Esophagus muscularis mucosa (tissue), 4 donors: ENCODE data around the gene H6PD. TPM values are rescaled to one million over a fixed set of nuclear protein-coding genes. Genes with fewer than 3 reads are reported as not detected.

ENCODE experiments used
- DNase-seq: peaks from one replicate; pipeline ENCODE4 v3.0.0-alpha.2; 2017; ENCODE audit errors: extremely low spot score
- H3K27ac ChIP-seq, 4 donors: fragments of 200-600 bp; sonication (generic); replicated peaks in 1 of 4; 1 replicate in 3 of 4; 2 replicates in 1 of 4; pipeline ENCODE4 v1.5.1; 2016 to 2019; ENCODE audit warnings: mild to moderate bottlenecking in 1 of 4
- H3K27me3 ChIP-seq, 4 donors: fragments of 200-600 bp; sonication (generic); one replicate each; pipeline versions ENCODE4 v1.5.1 to v1.6.0; 2016 to 2019
- H3K36me3 ChIP-seq, 4 donors: fragments of 200-600 bp; sonication (generic); one replicate each; pipeline ENCODE4 v1.5.1; 2016 to 2019
- H3K4me1 ChIP-seq, 4 donors: fragments of 200-600 bp; sonication (generic); one replicate each; pipeline ENCODE4 v1.5.1; 2016 to 2019
- H3K4me3 ChIP-seq, 4 donors: fragments of 200-600 bp; sonication (generic); 1 replicate in 2 of 4; 2 replicates in 2 of 4; pipeline ENCODE4 v1.5.1; 2016 to 2019; ENCODE audit warnings: mild to moderate bottlenecking in 4 of 4, moderate library complexity in 1 of 4
- H3K9me3 ChIP-seq, 4 donors: fragments of 200-600 bp; sonication (generic); 1 replicate in 3 of 4; 2 replicates in 1 of 4; pipeline ENCODE4 v1.5.1; 2016 to 2019
- EP300 ChIP-seq: sonication (generic); formaldehyde crosslinking; IDR thresholded peaks from one replicate; pipeline ENCODE4 v1.6.1; 2017; ENCODE audit warnings: antibody characterized with exemption
- POLR2A ChIP-seq: fragments of 450-650 bp; IDR thresholded peaks from one replicate; pipeline ENCODE4 v1.6.1; 2017; ENCODE audit warnings: antibody characterized with exemption, moderate library complexity, mild to moderate bottlenecking, low read depth
- POLR2AphosphoS5 ChIP-seq, 2 donors: sonication (generic); formaldehyde crosslinking; IDR thresholded peaks; one replicate each; pipeline ENCODE4 v1.6.1; 2017; ENCODE audit warnings: antibody characterized with exemption in 2 of 2
- WGBS: methylation state at CpG from one replicate; pipeline ENCODE4 v1.1.5; 2018; 5-methylcytosine and 5-hydroxymethylcytosine counted together
- intact Hi-C: fragments of 100-400 bp; cut with DNase I; formaldehyde crosslinking; loops from one replicate; pipeline ENCODE4 v1.15.1; 2023
- total RNA-seq, 4 donors: library from RNA; depleted of rRNA; stranded (reverse); fragments of >200 nt; gene quantifications; one replicate each; pipeline versions ENCODE4 v1.1.0 to v1.2.1, GENCODE V29; 2016
- TF ChIP-seq, protein P1 (sequence below), 3 experiments: fragments of 200-600 bp in 2 of 3; fragments of 450-650 bp in 1 of 3; sonication (generic) in 2 of 3; IDR thresholded peaks; one replicate each; pipeline ENCODE4 v1.5.1; 2017 to 2019; ENCODE audit warnings: antibody characterized with exemption in 3 of 3, mild to moderate bottlenecking in 2 of 3, moderate library complexity in 1 of 3

The H6PD gene
- total RNA-seq, 4 donors from 2014 or later: 31.1 to 54.4 (median 38.4) TPM

DNA sequence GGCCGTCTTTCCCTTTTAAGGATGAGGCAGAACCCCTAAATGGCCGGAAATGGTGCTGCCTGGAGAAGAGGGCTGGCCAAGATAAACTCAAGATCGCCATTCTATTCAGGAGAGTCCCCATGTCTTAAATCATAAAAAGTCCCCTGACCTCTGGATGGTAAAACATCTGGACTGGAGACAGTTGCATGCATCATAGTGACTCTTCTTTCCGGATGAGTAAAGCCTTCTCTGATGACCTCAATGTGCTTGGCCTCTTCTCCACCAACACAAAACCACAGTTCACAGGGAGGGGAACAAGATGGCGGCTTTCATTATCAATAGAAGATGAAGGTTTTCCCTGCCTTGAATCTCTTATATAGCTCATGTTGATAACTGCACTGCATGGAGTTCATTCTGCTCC is 27.5 kb upstream of the H6PD start:
- H3K4me3 ChIP-seq: no peak overlapping the region
- H3K36me3 ChIP-seq: no peaks in the 10 kb centered on the region
- H3K4me1 ChIP-seq: peaks cover 5 to 10% (median 7%) of the 10 kb centered on the region in 4 donors
- 86% methylated on average over 3 of the region's 5 CpGs for WGBS
- no peak overlapping the region for H3K27ac ChIP-seq
- TF ChIP-seq POLR2A (no peak), EP300 (no peak)
- H3K27me3 ChIP-seq: peaks cover 0 to 78% (median 0%) of the 10 kb centered on the region in 4 donors
- H3K9me3 ChIP-seq: no peaks in the 10 kb centered on the region
- intact Hi-C loops: no loop called here
- DNase-seq: no peak

DNA sequence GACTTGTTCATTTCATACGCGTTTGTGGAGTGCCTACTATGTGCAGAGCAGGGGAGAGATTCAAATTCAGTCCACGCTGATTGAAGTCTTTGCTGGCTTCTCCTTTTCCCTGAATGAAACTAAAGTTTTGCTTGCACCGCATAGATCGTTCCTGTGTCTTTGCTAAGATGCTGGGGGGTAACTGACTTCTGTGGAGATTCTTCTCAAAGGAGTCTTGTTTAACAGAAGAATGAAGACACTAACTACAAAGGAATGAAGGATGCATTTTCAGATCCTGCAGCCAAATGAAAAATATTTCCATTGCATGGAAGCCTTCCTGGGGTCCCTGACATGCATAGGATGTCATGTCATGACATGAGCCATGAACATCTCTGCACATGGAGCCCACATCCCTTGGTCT is 26.9 kb upstream of the H6PD start:
- no peak overlapping the region for H3K4me3 ChIP-seq
- 93% methylated on average over 5 of the region's 5 CpGs for WGBS
- no peaks in the 10 kb centered on the region for H3K9me3 ChIP-seq
- no peak for TF ChIP-seq EP300
- TF ChIP-seq POLR2A: no peak
- TF ChIP-seq, protein P1, sequence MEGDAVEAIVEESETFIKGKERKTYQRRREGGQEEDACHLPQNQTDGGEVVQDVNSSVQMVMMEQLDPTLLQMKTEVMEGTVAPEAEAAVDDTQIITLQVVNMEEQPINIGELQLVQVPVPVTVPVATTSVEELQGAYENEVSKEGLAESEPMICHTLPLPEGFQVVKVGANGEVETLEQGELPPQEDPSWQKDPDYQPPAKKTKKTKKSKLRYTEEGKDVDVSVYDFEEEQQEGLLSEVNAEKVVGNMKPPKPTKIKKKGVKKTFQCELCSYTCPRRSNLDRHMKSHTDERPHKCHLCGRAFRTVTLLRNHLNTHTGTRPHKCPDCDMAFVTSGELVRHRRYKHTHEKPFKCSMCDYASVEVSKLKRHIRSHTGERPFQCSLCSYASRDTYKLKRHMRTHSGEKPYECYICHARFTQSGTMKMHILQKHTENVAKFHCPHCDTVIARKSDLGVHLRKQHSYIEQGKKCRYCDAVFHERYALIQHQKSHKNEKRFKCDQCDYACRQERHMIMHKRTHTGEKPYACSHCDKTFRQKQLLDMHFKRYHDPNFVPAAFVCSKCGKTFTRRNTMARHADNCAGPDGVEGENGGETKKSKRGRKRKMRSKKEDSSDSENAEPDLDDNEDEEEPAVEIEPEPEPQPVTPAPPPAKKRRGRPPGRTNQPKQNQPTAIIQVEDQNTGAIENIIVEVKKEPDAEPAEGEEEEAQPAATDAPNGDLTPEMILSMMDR (IDR thresholded peaks at IDR 0.05): no peak
- no peak for TF ChIP-seq POLR2AphosphoS5 (IDR thresholded peaks at IDR 0.05)
- peaks cover 0 to 72% (median 0%) of the 10 kb centered on the region in 4 donors for H3K27me3 ChIP-seq
- intact Hi-C loops: no loop called here
- no peaks in the 10 kb centered on the region for H3K36me3 ChIP-seq
- H3K4me1 ChIP-seq: peaks cover 0 to 3% (median 1%) of the 10 kb centered on the region in 4 donors
- no peak overlapping the region for H3K27ac ChIP-seq
- no peak for DNase-seq

DNA sequence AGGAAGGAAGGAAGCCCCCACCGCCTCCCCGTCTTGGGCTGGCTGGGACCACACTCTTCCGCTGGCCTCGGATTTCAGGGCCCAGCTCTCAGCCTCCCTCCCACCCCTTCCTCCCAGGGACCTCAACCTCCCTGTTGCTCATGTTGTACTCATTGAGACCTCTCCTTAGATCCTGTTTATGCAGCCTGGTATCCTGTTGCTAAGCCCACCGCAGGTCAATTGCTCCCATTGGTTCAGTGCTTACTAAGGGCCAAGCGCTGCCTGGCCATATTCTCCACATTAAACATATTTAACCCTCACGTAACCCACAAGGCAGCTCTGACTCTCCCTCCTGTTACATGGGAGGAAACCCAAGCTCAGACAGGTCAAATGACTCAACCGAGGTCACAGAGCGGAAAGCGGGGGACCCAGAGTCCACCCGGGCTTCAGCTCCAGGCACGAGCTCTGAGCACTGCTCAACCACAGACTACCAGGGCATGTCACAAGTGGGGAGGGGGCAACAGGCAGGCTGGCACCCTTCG is 23.2 kb upstream of the H6PD start:
- H3K27me3 ChIP-seq: peaks cover 0 to 36% (median 0%) of the 10 kb centered on the region in 4 donors
- intact Hi-C loops: no loop called here
- WGBS: 75% methylated on average over 12 of the region's 13 CpGs
- H3K27ac ChIP-seq: no peak overlapping the region
- H3K36me3 ChIP-seq: no peaks in the 10 kb centered on the region
- no peaks in the 10 kb centered on the region for H3K4me1 ChIP-seq
- H3K4me3 ChIP-seq: no peak overlapping the region
- no peaks in the 10 kb centered on the region for H3K9me3 ChIP-seq
- no peak for DNase-seq
- TF ChIP-seq POLR2AphosphoS5 (IDR thresholded peaks at IDR 0.05) (no peak), EP300 (no peak), POLR2A (no peak)
- TF ChIP-seq, protein P1 (IDR thresholded peaks at IDR 0.05): no peak

DNA sequence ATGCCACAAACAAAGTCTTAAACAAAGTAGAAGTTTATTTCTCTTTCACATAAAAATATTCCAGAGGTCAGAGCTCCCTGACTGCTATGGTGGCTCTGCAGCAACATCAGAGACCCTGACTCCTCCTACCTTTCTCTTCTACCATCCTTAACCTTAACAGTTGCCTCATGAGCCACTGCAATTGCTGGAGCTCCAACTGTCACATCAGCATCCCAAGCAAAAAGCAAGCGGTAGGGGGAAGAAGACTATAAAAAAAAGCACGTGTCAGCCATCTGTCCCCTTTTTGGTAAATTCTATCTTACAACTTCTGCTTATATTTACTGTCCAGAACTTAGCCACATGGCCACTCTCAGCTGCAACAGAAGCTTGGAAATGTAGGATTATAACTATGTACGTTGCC is 21.8 kb upstream of the H6PD start:
- Histone ChIP-seq H3K27ac (no peak overlapping the region), H3K36me3 (no peaks in the 10 kb centered on the region), H3K4me1 (no peaks in the 10 kb centered on the region), H3K27me3 (peaks cover 0 to 24% (median 0%) of the 10 kb centered on the region in 4 donors), H3K4me3 (no peak overlapping the region), H3K9me3 (no peaks in the 10 kb centered on the region)
- TF ChIP-seq, protein P1 (IDR thresholded peaks at IDR 0.05): no peak
- TF ChIP-seq POLR2A: no peak
- no peak for TF ChIP-seq POLR2AphosphoS5 (IDR thresholded peaks at IDR 0.05)
- TF ChIP-seq EP300: no peak
- WGBS: 76% methylated on average over 3 of the region's 3 CpGs
- intact Hi-C loops: no loop called here
- no peak for DNase-seq

DNA sequence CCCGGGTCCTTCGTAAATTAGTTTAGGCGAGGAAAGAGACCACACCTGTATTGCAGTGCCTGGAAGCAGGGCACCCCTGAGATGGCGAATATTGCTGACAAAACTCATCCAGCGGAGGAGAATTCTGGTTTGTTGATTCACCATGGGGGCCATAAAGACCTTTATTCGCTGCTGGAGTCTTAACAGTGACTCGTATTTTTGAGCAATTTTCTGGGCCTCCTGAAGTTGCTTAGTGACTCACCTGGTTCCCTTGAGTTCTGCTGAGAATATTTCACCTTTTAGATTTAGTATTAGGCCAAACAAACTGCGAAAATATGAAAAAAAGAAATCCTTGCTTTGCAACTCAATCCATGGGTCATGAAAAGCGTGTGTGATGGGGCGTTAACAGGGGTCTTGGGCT is 20.6 kb upstream of the H6PD start:
- intact Hi-C loops: no loop called here
- DNase-seq: no peak
- no peak overlapping the region for H3K27ac ChIP-seq
- WGBS: 80% methylated on average over 6 of the region's 10 CpGs
- H3K27me3 ChIP-seq: peaks cover 0 to 16% (median 0%) of the 10 kb centered on the region in 4 donors
- no peaks in the 10 kb centered on the region for H3K36me3 ChIP-seq
- H3K4me1 ChIP-seq: no peaks in the 10 kb centered on the region
- no peak overlapping the region for H3K4me3 ChIP-seq
- no peaks in the 10 kb centered on the region for H3K9me3 ChIP-seq
- no peak for TF ChIP-seq POLR2A
- TF ChIP-seq, protein P1 (IDR thresholded peaks at IDR 0.05): no peak
- no peak for TF ChIP-seq EP300
- TF ChIP-seq POLR2AphosphoS5 (IDR thresholded peaks at IDR 0.05): no peak
